Stomach (tissue), 9 donors: Measurements from ENCODE around the gene GPNMB. TPM values are rescaled to one million over a fixed set of nuclear protein-coding genes. Genes with fewer than 3 reads are reported as not detected.
"Not testable (repeated sequence)": the region's sequence is repeated elsewhere in the genome, so short reads cannot be mapped to it uniquely, and the experiment has no call there.

Source experiments
- DNase-seq, 2 donors: peaks; one replicate each; pipeline versions ENCODE4 v3.0.0 to v3.0.0-alpha.2; 2013 to 2019
- H3K27ac ChIP-seq, 5 donors: fragments of 200-600 bp in 4 of 5; sonication (generic) in 4 of 5; one replicate each; pipeline ENCODE4 v1.5.1; 2013 to 2019; ENCODE audit warnings: mild to moderate bottlenecking in 1 of 5, moderate library complexity in 1 of 5
- H3K27me3 ChIP-seq, 3 donors: fragments of 200-600 bp; sonication (generic); one replicate each; pipeline ENCODE4 v1.5.1; 2017 to 2019; ENCODE audit warnings: mixed run types in 1 of 3
- H3K36me3 ChIP-seq, 4 donors: fragments of 200-600 bp; sonication (generic); 1 replicate in 3 of 4; 2 replicates in 1 of 4; pipeline ENCODE4 v1.5.1; 2016 to 2019
- H3K4me1 ChIP-seq, 4 donors: fragments of 200-600 bp; sonication (generic); one replicate each; pipeline ENCODE4 v1.5.1; 2016 to 2019
- H3K4me3 ChIP-seq, 4 donors: fragments of 200-600 bp; sonication (generic) in 3 of 4; one replicate each; pipeline ENCODE4 v1.5.1; 2016 to 2019; ENCODE audit warnings: mild to moderate bottlenecking in 1 of 4
- H3K9me3 ChIP-seq, 4 donors: fragments of 200-600 bp; sonication (generic); one replicate each; pipeline ENCODE4 v1.5.1; 2016 to 2019
- EP300 ChIP-seq: sonication (generic); formaldehyde crosslinking; IDR thresholded peaks from one replicate; pipeline ENCODE4 v1.6.1; 2017; ENCODE audit warnings: antibody characterized with exemption
- POLR2A ChIP-seq, 4 donors: fragments of 450-650 bp; IDR thresholded peaks; one replicate each; pipeline ENCODE4 v1.6.1; 2016; ENCODE audit warnings: antibody characterized with exemption in 4 of 4, control low read depth in 2 of 4, mild to moderate bottlenecking in 1 of 4, moderate library complexity in 1 of 4
- POLR2AphosphoS5 ChIP-seq, 3 donors: sonication (generic); formaldehyde crosslinking; IDR thresholded peaks; one replicate each; pipeline ENCODE4 v1.6.1; 2016; ENCODE audit warnings: antibody characterized with exemption in 3 of 3
- WGBS, 5 donors: extraction: QIAGEN DNeasy Blood & Tissue Kit in 3 of 5; methylation state at CpG; one replicate each; pipeline versions ENCODE4 v1.1.5 to v1.1.7; 2013 to 2018; 5-methylcytosine and 5-hydroxymethylcytosine counted together
- intact Hi-C: fragments of 100-400 bp; cut with DNase I; formaldehyde crosslinking; loops from one replicate; pipeline ENCODE4 v1.15.1; 2023; ENCODE audit warnings: low total_unique reads
- polyA plus RNA-seq, 3 donors: library from polyadenylated mRNA; stranded (reverse); fragments of 200-250 nt; gene quantifications; one replicate each; pipeline ENCODE4 v1.2.3, GENCODE V29; 2013
- total RNA-seq, 5 donors: library from RNA; depleted of rRNA; stranded (reverse); fragments of >200 nt; gene quantifications; one replicate each; pipeline versions ENCODE4 v1.1.0 to v1.2.3, GENCODE V29; 2014 to 2016
- TF ChIP-seq, protein P1 (sequence below), 7 experiments: fragments of 450-650 bp in 4 of 7; fragments of 200-600 bp in 3 of 7; sonication (generic) in 3 of 7; IDR thresholded peaks; one replicate each; pipeline ENCODE4 v1.5.1; 2016 to 2019; ENCODE audit warnings: antibody characterized with exemption in 7 of 7, control low read depth in 2 of 7, mild to moderate bottlenecking in 1 of 7
- donor health status: healthy with polysubstance abuse.
- donor health status: Bipolar disorder and iron deficiency.
- donor health status: healthy.

Gene GPNMB
- total and polyA plus RNA-seq, 8 donors, result 6.1 to 32.7 (median 24.0) TPM

DNA sequence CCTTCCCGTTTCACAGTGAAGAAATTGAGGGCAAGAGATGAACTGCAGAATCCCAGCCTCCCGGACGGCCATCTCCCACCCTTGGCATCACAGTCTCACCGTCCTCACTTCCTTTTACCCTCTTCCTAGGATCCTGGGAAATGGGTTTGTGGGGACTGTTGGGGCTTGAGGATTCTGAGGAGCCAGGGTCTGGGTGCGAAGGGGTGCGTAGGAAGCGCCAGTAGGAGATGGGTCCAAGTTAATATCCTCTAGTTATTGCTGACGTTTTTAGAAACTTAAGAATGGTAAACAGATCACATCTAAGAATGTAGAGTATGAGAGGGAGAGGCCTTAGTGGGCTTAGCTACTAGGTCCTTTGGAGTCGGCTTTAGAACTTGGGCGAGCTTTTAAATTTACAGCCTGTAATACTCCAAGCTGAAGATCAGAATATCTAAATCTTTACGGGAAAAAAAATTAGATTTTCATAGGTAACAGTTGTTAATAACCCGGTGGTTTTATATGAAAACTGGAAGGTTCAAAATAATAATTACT lies 53.3 kb downstream of the GPNMB start:
- Histone ChIP-seq H3K27ac (peak overlapping the region; percentile 70 to 92 (median 87)), H3K4me3 (peak overlapping the region; percentile 88 to 96 (median 90)), H3K4me1 (peaks cover 17 to 52% (median 38%) of the 10 kb centered on the region in 4 donors), H3K27me3 (peaks cover 0 to 5% (median 0%) of the 10 kb centered on the region in 3 donors), H3K9me3 (no peaks in the 10 kb centered on the region), H3K36me3 (peaks cover 3 to 27% (median 22%) of the 10 kb centered on the region in 4 donors)
- TF ChIP-seq EP300 (no peak), POLR2AphosphoS5 (IDR thresholded peaks at IDR 0.05) (no peak), POLR2A (IDR thresholded peaks at IDR 0.05) (no peak)
- TF ChIP-seq, protein P1, sequence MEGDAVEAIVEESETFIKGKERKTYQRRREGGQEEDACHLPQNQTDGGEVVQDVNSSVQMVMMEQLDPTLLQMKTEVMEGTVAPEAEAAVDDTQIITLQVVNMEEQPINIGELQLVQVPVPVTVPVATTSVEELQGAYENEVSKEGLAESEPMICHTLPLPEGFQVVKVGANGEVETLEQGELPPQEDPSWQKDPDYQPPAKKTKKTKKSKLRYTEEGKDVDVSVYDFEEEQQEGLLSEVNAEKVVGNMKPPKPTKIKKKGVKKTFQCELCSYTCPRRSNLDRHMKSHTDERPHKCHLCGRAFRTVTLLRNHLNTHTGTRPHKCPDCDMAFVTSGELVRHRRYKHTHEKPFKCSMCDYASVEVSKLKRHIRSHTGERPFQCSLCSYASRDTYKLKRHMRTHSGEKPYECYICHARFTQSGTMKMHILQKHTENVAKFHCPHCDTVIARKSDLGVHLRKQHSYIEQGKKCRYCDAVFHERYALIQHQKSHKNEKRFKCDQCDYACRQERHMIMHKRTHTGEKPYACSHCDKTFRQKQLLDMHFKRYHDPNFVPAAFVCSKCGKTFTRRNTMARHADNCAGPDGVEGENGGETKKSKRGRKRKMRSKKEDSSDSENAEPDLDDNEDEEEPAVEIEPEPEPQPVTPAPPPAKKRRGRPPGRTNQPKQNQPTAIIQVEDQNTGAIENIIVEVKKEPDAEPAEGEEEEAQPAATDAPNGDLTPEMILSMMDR (IDR thresholded peaks at IDR 0.05), result no peak
- no peak for DNase-seq
- 7 to 11% (median 9%) methylated on average over 12 of the region's 12 CpGs for WGBS, 5 donors
- intact Hi-C loops, result no loop called here

DNA sequence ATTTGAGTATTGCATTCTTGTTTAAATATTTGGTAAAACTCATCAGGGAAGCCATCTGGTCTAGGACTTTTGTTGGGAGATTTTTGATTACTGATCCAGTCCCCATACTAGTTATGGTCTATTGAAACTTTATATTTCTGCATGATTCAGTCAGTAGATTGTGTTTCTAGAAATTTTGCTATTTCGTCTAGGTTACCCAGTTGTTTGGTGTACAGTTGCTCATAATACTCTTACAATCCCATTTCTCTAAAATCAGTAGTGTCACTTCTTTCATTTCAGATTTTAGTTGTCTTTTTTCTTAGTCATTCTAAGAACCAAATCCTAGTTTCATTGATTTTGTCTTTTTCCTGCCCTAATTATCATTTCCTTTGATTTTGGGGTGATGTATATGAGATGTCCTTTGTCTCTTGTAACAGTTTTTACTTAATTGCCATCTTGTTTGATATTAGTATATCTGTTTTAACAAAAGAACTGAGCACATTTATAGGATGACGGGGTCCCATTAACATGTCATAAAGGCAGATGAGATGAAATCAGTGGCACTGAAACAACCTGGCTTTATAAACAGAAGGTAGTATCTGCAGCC lies 60.5 kb downstream of the GPNMB start:
- DNase-seq, result no peak
- no peak overlapping the region for H3K4me3 ChIP-seq
- H3K27ac ChIP-seq, result no peak overlapping the region
- peaks cover 0 to 25% (median 12%) of the 10 kb centered on the region in 4 donors for H3K4me1 ChIP-seq
- 88 to 96% (median 91%) methylated on average over 2 of the region's 2 CpGs for WGBS, 5 donors
- no peak for TF ChIP-seq EP300
- TF ChIP-seq, protein P1 (IDR thresholded peaks at IDR 0.05), result no peak
- no peak for TF ChIP-seq POLR2AphosphoS5 (IDR thresholded peaks at IDR 0.05)
- no peak for TF ChIP-seq POLR2A (IDR thresholded peaks at IDR 0.05)
- H3K27me3 ChIP-seq, result no peaks in the 10 kb centered on the region
- intact Hi-C loops, result no loop called here
- peaks cover 28 to 76% (median 64%) of the 10 kb centered on the region in 4 donors for H3K36me3 ChIP-seq
- H3K9me3 ChIP-seq, result no peaks in the 10 kb centered on the region

DNA sequence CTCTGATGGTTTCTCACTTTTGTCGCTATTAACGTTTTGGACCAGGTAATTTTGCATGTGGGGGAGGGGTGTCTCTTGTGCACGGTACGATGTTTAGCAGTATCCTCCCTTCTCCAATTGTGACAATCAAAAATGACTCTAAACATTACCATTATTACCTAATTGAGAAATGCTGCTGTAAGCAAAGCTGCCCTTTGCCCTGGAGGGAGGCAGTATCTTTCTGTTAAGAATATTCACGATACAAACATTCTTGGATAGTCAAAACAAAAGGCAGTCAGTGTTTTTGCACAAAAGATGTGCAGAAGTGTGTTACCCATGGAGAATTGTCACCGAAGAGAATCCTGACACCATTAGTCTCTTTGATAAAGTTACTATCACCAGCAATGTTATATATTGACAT lies 62.2 kb downstream of the GPNMB start:
- Histone ChIP-seq H3K27me3 (no peaks in the 10 kb centered on the region), H3K36me3 (peaks cover 25 to 65% (median 49%) of the 10 kb centered on the region in 4 donors), H3K4me3 (no peak overlapping the region), H3K27ac (no peak overlapping the region), H3K9me3 (no peaks in the 10 kb centered on the region), H3K4me1 (peaks cover 0 to 8% (median 3%) of the 10 kb centered on the region in 4 donors)
- 87 to 89% (median 89%) methylated on average over 6 of the region's 6 CpGs for WGBS, 5 donors
- no peak for DNase-seq
- TF ChIP-seq POLR2AphosphoS5 (IDR thresholded peaks at IDR 0.05) (no peak), POLR2A (IDR thresholded peaks at IDR 0.05) (no peak), EP300 (no peak)
- TF ChIP-seq, protein P1 (IDR thresholded peaks at IDR 0.05), result no peak
- intact Hi-C loops, result no loop called here

DNA sequence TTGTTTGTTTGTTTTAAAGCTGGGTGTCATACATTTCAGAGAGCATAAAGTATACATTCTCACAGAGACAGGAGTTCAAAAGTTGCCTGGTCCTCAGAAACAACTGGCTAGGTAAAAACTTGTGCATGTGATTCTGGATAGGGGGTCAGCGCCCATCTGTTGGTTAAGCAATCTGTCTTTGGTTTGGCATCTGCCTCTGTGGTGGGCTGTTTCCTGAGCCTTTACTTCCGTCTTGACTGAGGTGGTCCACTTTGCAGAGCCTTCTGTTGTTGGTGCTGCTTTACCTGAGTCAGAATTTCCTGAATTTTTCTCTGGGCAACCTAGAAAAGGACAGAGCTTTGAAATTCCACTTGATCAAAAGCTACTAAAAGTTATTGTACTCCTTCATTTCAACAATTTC lies 65.6 kb downstream of the GPNMB start:
- H3K27me3 ChIP-seq, H3K4me3 ChIP-seq, intact Hi-C loops, DNase-seq, H3K9me3 ChIP-seq, H3K4me1 ChIP-seq, H3K27ac ChIP-seq: not testable (repeated sequence)
- peaks cover 25 to 46% (median 40%) of the 10 kb centered on the region in 4 donors for H3K36me3 ChIP-seq
- 77 to 85% (median 82%) methylated on average over 2 of the region's 2 CpGs for WGBS, 5 donors

DNA sequence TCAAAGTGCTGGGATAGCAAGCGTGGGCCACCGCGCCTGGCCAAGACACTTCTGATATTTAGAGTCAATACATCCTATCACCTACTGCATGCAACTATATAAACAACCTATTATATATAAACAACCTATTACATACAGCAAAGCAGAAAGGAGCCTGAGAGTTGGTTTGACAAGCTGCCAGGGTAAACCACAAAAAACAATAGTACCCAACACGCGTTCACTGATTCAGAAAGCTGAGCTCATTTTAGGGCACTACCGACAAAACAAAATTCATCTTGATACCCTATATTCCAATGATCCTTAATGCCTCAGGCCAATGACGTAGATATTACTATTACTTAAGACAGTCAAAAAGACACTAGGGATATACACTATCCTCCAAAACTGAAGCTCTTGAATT lies 68.8 kb downstream of the GPNMB start:
- Histone ChIP-seq H3K4me3 (no peak overlapping the region), H3K36me3 (peaks cover 4 to 15% (median 9%) of the 10 kb centered on the region in 4 donors), H3K4me1 (no peaks in the 10 kb centered on the region), H3K27me3 (no peaks in the 10 kb centered on the region), H3K27ac (no peak overlapping the region), H3K9me3 (no peaks in the 10 kb centered on the region)
- no peak for DNase-seq
- intact Hi-C loops, result no loop called here
- WGBS, 5 donors, result 32 to 74% (median 58%) methylated on average over 7 of the region's 7 CpGs
- TF ChIP-seq EP300 (no peak), POLR2AphosphoS5 (IDR thresholded peaks at IDR 0.05) (no peak), POLR2A (IDR thresholded peaks at IDR 0.05) (no peak)
- TF ChIP-seq, protein P1 (IDR thresholded peaks at IDR 0.05), result no peak
